Measurements from ENCODE around the gene LUM. TPM values are rescaled to one million over a fixed set of nuclear protein-coding genes. Genes with fewer than 3 reads are reported as not detected.

The LUM gene
- total RNA-seq, 2 donors from 2014 or later = 0.31 TPM; not detected in 1

- H3K4me1 ChIP-seq (ENCODE audit: control insufficient read depth, insufficient read depth, low read length) = peaks cover 2% of the 10 kb centered on the region
- Mint-ChIP-seq H3K27me3 (ENCODE audit: insufficient read depth) (no peaks in the 10 kb centered on the region), H3K27ac (no peak overlapping the region), H3K36me3 (ENCODE audit: low read depth) (no peaks in the 10 kb centered on the region), H3K4me1 (peaks cover 2% of the 10 kb centered on the region), H3K4me3 (no peak overlapping the region), H3K9me3 (no peaks in the 10 kb centered on the region)
- no peaks in the 10 kb centered on the region for H3K27me3 ChIP-seq (ENCODE audit: control insufficient read depth, insufficient read depth, low read length, poor library complexity, severe bottlenecking)
- 89 to 90% methylated on average over 4 to 6 of the region's 6 CpGs for WGBS, 2 experiments (ENCODE audit: insufficient coverage in 1 of 2, insufficient read length in 1 of 2)
- no peak overlapping the region for H3K27ac ChIP-seq (ENCODE audit: low read depth, low read length)
- TF ChIP-seq CTCF (conservative IDR thresholded peaks at IDR 0.05) = no peak
- H3K36me3 ChIP-seq (ENCODE audit: control insufficient read depth, insufficient read depth, low read length) = no peaks in the 10 kb centered on the region
- no peaks in the 10 kb centered on the region for H3K9me3 ChIP-seq (ENCODE audit: control insufficient read depth, low read length)
- no peak for DNase-seq
- H3K9ac ChIP-seq (ENCODE audit: extremely low read depth, low read length, poor library complexity, severe bottlenecking) = no peak overlapping the region
- no peak overlapping the region for H3K4me3 ChIP-seq (ENCODE audit: low read length)
Measured at GRCh38 chr12:91113621-91114020, 2.3 kb upstream of the LUM start.

DNA sequence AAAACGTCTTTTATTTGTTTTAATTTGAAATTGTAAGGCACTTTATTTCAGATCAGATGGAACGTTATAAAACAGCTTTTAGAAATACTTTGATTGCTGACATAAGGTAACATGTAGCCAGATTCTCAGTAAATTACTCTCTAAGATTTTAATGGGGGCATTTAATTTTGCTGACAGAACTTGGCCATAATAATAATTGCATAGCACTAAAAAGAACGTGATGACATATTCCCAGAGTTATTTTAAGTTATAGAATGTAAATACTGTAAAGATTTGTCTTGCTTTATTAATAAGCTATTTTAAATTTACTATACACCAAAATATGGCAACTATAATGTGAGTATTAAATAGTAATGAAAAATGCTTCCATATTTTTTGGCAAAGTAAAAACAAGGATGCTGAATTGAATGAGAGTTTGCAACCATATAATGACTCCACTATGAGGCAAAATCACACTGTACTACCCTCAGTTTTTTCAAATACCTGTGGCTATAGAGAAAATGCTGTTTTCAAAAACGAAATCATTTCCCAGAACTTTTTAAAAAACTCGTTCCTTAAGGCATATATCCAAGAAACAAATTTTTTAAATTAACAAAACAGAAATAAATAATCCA is 876 bp downstream of the LUM start:
- Histone ChIP-seq H3K27ac (ENCODE audit: low read depth, low read length) (no peak overlapping the region), H3K4me3 (ENCODE audit: low read length) (no peak overlapping the region), H3K27me3 (ENCODE audit: control insufficient read depth, insufficient read depth, low read length, poor library complexity, severe bottlenecking) (no peaks in the 10 kb centered on the region), H3K4me1 (ENCODE audit: control insufficient read depth, insufficient read depth, low read length) (peaks cover 7% of the 10 kb centered on the region), H3K9me3 (ENCODE audit: control insufficient read depth, low read length) (no peaks in the 10 kb centered on the region), H3K9ac (ENCODE audit: extremely low read depth, low read length, poor library complexity, severe bottlenecking) (no peak overlapping the region), H3K36me3 (ENCODE audit: control insufficient read depth, insufficient read depth, low read length) (no peaks in the 10 kb centered on the region)
- no peak overlapping the region for H3K4me3 Mint-ChIP-seq
- no peak for TF ChIP-seq CTCF (conservative IDR thresholded peaks at IDR 0.05)
- no peak for DNase-seq
- WGBS, 2 experiments (ENCODE audit: insufficient coverage in 1 of 2, insufficient read length in 1 of 2) = 73 to 91% methylated on average over 1 to 4 of the region's 5 CpGs
- no peaks in the 10 kb centered on the region for H3K9me3 Mint-ChIP-seq
- no peaks in the 10 kb centered on the region for H3K27me3 Mint-ChIP-seq (ENCODE audit: insufficient read depth)
- peaks cover 4% of the 10 kb centered on the region for H3K4me1 Mint-ChIP-seq
- H3K36me3 Mint-ChIP-seq (ENCODE audit: low read depth) = no peaks in the 10 kb centered on the region
- H3K27ac Mint-ChIP-seq = no peak overlapping the region

GRCh38 chr12:91109581-91110310 is 1.5 kb downstream of the LUM start:
- Histone ChIP-seq H3K4me3 (ENCODE audit: low read length) (no peak overlapping the region), H3K9me3 (ENCODE audit: control insufficient read depth, low read length) (no peaks in the 10 kb centered on the region), H3K36me3 (ENCODE audit: control insufficient read depth, insufficient read depth, low read length) (no peaks in the 10 kb centered on the region), H3K27ac (ENCODE audit: low read depth, low read length) (no peak overlapping the region), H3K9ac (ENCODE audit: extremely low read depth, low read length, poor library complexity, severe bottlenecking) (no peak overlapping the region), H3K27me3 (ENCODE audit: control insufficient read depth, insufficient read depth, low read length, poor library complexity, severe bottlenecking) (no peaks in the 10 kb centered on the region), H3K4me1 (ENCODE audit: control insufficient read depth, insufficient read depth, low read length) (peaks cover 7% of the 10 kb centered on the region)
- no peak for DNase-seq
- H3K4me3 Mint-ChIP-seq = no peak overlapping the region
- H3K27ac Mint-ChIP-seq = no peak overlapping the region
- no peaks in the 10 kb centered on the region for H3K36me3 Mint-ChIP-seq (ENCODE audit: low read depth)
- 87% methylated on average over 2 of the region's 2 CpGs; no CpG with 5 or more reads in 1 of the 2 experiments for WGBS, 2 experiments (ENCODE audit: insufficient coverage in 1 of 2, insufficient read length in 1 of 2)
- TF ChIP-seq CTCF (conservative IDR thresholded peaks at IDR 0.05) = no peak
- H3K4me1 Mint-ChIP-seq = peaks cover 4% of the 10 kb centered on the region
- no peaks in the 10 kb centered on the region for H3K27me3 Mint-ChIP-seq (ENCODE audit: insufficient read depth)
- H3K9me3 Mint-ChIP-seq = no peaks in the 10 kb centered on the region

All from endodermal cell (in vitro differentiated cells).